ENCODE measurements around the gene PIGV.

- TF ChIP-seq CTCF (IDR thresholded peaks at IDR 0.05) (no peak), EZH2 (IDR thresholded peaks at IDR 0.05; ENCODE audit: borderline replicate concordance, insufficient read depth, low read depth, low read length, poor library complexity, severe bottlenecking) (no peak)
Observed at GRCh38 chr1:26839779-26840178, 52.0 kb downstream of the PIGV start.
